ENCODE results near the gene HDX.
"Not testable (repeated sequence)": the region's sequence is repeated elsewhere in the genome, so short reads cannot be mapped to it uniquely, and the experiment has no call there.

The HDX gene

DNA sequence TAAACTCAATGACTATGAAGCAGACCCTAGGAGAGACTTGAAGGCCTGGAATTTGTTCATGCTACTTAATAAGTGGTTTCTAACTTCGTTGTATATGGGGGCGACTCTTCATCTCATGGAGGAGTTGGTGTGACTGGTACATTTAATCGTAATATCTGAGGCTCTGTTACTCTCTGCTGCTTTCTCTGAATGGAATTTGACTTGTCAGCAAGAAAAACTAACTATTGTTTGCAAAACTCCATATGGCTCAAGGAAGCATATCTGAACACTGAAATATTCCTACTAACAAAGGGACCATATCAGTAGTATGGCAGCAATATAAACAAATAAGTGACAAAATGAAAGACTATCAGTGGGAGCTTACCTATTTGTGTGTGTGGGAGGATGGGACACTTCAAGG, 182.2 kb downstream of the HDX start:
- H3K4me3 ChIP-seq (ENCODE audit: insufficient read depth, low read length, poor library complexity, severe bottlenecking) = no peak overlapping the region
- H3K9ac ChIP-seq (ENCODE audit: low read length) = no peak overlapping the region
- H3K4me2 ChIP-seq (ENCODE audit: low read depth, low read length, poor library complexity, severe bottlenecking) = no peak overlapping the region
- H3K36me3 ChIP-seq (ENCODE audit: low read length) = no peaks in the 10 kb centered on the region
- H2AFZ ChIP-seq (ENCODE audit: low read depth, low read length, severe bottlenecking) = no peak overlapping the region
- H4K20me1 ChIP-seq (ENCODE audit: low read depth, low read length) = no peaks in the 10 kb centered on the region
- H3K9me3 ChIP-seq (ENCODE audit: insufficient read depth, low read length) = no peaks in the 10 kb centered on the region
- TF ChIP-seq, protein P1, sequence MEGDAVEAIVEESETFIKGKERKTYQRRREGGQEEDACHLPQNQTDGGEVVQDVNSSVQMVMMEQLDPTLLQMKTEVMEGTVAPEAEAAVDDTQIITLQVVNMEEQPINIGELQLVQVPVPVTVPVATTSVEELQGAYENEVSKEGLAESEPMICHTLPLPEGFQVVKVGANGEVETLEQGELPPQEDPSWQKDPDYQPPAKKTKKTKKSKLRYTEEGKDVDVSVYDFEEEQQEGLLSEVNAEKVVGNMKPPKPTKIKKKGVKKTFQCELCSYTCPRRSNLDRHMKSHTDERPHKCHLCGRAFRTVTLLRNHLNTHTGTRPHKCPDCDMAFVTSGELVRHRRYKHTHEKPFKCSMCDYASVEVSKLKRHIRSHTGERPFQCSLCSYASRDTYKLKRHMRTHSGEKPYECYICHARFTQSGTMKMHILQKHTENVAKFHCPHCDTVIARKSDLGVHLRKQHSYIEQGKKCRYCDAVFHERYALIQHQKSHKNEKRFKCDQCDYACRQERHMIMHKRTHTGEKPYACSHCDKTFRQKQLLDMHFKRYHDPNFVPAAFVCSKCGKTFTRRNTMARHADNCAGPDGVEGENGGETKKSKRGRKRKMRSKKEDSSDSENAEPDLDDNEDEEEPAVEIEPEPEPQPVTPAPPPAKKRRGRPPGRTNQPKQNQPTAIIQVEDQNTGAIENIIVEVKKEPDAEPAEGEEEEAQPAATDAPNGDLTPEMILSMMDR (IDR thresholded peaks at IDR 0.05; ENCODE audit: insufficient read depth, low read length, poor library complexity, severe bottlenecking) = no peak
- no peak for TF ChIP-seq EZH2phosphoT487 (conservative IDR thresholded peaks at IDR 0.05; ENCODE audit: low read length)
- H3K27me3 ChIP-seq (ENCODE audit: low read length) = no peaks in the 10 kb centered on the region
- no peaks in the 10 kb centered on the region for H3F3A ChIP-seq (ENCODE audit: insufficient read depth)
- H3K79me2 ChIP-seq (ENCODE audit: insufficient read depth, low read length) = no peaks in the 10 kb centered on the region
- H3K27ac ChIP-seq (ENCODE audit: low read depth, low read length) = no peak overlapping the region
- H3K9me2 ChIP-seq (replicated peaks; ENCODE audit: insufficient read depth, low read length) = no peaks in the 10 kb centered on the region

DNA sequence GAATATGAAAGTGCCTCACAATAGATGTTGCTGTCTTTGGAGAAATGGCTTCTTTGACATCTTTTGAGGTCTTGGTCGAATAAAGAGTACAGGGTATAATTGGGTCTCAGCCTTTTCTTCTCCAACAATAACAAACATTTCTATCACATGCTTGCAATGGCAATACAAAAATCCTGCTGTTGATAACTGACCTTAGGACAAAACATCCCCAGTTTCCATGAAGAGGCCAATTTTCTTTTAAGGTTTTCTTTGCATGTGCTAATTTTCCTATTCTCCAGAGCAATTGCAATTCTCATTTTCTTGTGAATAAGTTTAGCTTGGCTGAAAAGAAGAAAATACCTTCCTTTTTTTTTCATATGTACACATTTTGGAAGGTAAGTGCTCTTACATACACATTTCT, 183.6 kb downstream of the HDX start:
- H3K9me2 ChIP-seq (replicated peaks; ENCODE audit: insufficient read depth, low read length) = no peaks in the 10 kb centered on the region
- no peaks in the 10 kb centered on the region for H4K20me1 ChIP-seq (ENCODE audit: low read depth, low read length)
- H3K4me2 ChIP-seq (ENCODE audit: low read depth, low read length, poor library complexity, severe bottlenecking) = no peak overlapping the region
- no peak overlapping the region for H3K9ac ChIP-seq (ENCODE audit: low read length)
- TF ChIP-seq, protein P1 (IDR thresholded peaks at IDR 0.05; ENCODE audit: insufficient read depth, low read length, poor library complexity, severe bottlenecking) = no peak
- no peak for TF ChIP-seq EZH2phosphoT487 (conservative IDR thresholded peaks at IDR 0.05; ENCODE audit: low read length)
- no peak overlapping the region for H3K27ac ChIP-seq (ENCODE audit: low read depth, low read length)
- H3K9me3 ChIP-seq (ENCODE audit: insufficient read depth, low read length) = no peaks in the 10 kb centered on the region
- H3F3A ChIP-seq (ENCODE audit: insufficient read depth) = no peaks in the 10 kb centered on the region
- H3K27me3 ChIP-seq (ENCODE audit: low read length) = no peaks in the 10 kb centered on the region
- H3K4me3 ChIP-seq (ENCODE audit: insufficient read depth, low read length, poor library complexity, severe bottlenecking) = no peak overlapping the region
- H2AFZ ChIP-seq (ENCODE audit: low read depth, low read length, severe bottlenecking) = no peak overlapping the region
- H3K79me2 ChIP-seq (ENCODE audit: insufficient read depth, low read length) = no peaks in the 10 kb centered on the region
- H3K36me3 ChIP-seq (ENCODE audit: low read length) = no peaks in the 10 kb centered on the region

DNA sequence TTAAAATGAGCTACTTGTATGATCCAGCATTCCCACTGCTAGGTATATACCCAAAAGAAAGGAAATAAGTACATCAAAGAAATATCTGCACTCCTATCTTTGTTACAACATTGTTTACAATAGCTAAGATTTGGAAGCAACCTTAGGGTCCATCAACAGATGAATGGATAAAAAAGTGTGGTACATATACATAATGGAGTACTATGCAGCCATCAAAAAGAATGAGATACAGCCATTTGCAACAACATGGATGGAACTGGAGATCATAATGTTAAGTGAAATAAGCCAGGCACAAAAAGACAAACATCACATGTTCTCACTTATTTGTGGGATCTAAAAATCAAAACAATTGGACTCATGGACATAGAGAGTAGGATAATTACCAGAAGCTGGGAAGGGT, 186.3 kb downstream of the HDX start:
- H3K4me3 ChIP-seq (ENCODE audit: insufficient read depth, low read length, poor library complexity, severe bottlenecking) = not testable (repeated sequence)

More for the DNA sequence above, 186.3 kb downstream of the HDX start:
- not testable (repeated sequence) for H2AFZ ChIP-seq (ENCODE audit: low read depth, low read length, severe bottlenecking); H3K36me3 ChIP-seq (ENCODE audit: low read length); H3K27ac ChIP-seq (ENCODE audit: low read depth, low read length); H3K9ac ChIP-seq (ENCODE audit: low read length); H3K27me3 ChIP-seq (ENCODE audit: low read length); H3K9me3 ChIP-seq (ENCODE audit: insufficient read depth, low read length); H3F3A ChIP-seq (ENCODE audit: insufficient read depth); H3K79me2 ChIP-seq (ENCODE audit: insufficient read depth, low read length); H3K4me2 ChIP-seq (ENCODE audit: low read depth, low read length, poor library complexity, severe bottlenecking); H3K9me2 ChIP-seq (replicated peaks; ENCODE audit: insufficient read depth, low read length); H4K20me1 ChIP-seq (ENCODE audit: low read depth, low read length)

All from SU-DHL-6 (cell line).